Activated CD8-positive, alpha-beta T cell treated with anti-CD3 and anti-CD28 coated beads for 36 hours (primary cell): ENCODE measurements around the gene CCDC141. TPM values are rescaled to one million over a fixed set of nuclear protein-coding genes. Genes with fewer than 3 reads are reported as not detected.

Source experiments
- ATAC-seq: fragments of 200-7000 bp; cut with Tn5 transposase; one replicate; pipeline ENCODE4 v1.10.0; 2021; ENCODE audit warnings: mild to moderate bottlenecking, moderate library complexity
- CTCF ChIA-PET: fragments of 350-600 bp; sonication (Branson Sonifier 250); formaldehyde crosslinking; loops from one replicate; lab custom pipeline; 2021; ENCODE audit warnings: antibody characterized with exemption; lab: Charles Lee
- POLR2A ChIA-PET: fragments of 350-600 bp; sonication (Branson Sonifier 250); formaldehyde crosslinking; loops from one replicate; lab custom pipeline; 2021; ENCODE audit warnings: antibody characterized with exemption; lab: Charles Lee
- DNase-seq: peaks from one replicate; pipeline ENCODE4 v3.0.0-alpha.2; 2020
- H3K27ac Mint-ChIP-seq: one replicate; pipeline ENCODE4 v1.8.0; 2021; ENCODE audit warnings: mild to moderate bottlenecking, mixed read lengths
- H3K27me3 Mint-ChIP-seq: one replicate; pipeline ENCODE4 v1.8.0; 2021; ENCODE audit warnings: mixed read lengths
- H3K36me3 Mint-ChIP-seq: one replicate; pipeline ENCODE4 v1.8.0; 2021; ENCODE audit warnings: low read depth, mixed read lengths
- H3K4me1 Mint-ChIP-seq: one replicate; pipeline ENCODE4 v1.8.0; 2021; ENCODE audit warnings: low read depth, mixed read lengths
- H3K4me3 Mint-ChIP-seq: one replicate; pipeline ENCODE4 v1.8.0; 2021; ENCODE audit warnings: mild to moderate bottlenecking, moderate library complexity, mixed read lengths
- H3K9me3 Mint-ChIP-seq: one replicate; pipeline ENCODE4 v1.8.0; 2021; ENCODE audit warnings: mixed read lengths
- CTCF ChIP-seq: fragments of 200-600 bp; IDR thresholded peaks from one replicate; pipeline ENCODE4 v1.8.0; 2022; ENCODE audit warnings: antibody characterized with exemption, mild to moderate bottlenecking
- intact Hi-C: fragments of 100-400 bp; cut with micrococcal nuclease; formaldehyde crosslinking; loops from one replicate; pipeline ENCODE4 v1.10.0; 2022
- total RNA-seq, 2 experiments: library from RNA; stranded (reverse); gene quantifications; one replicate each; pipeline ENCODE4 v1.2.3, GENCODE V29; 2021

The CCDC141 gene
- total RNA-seq, 2 experiments from 2014 or later, result 6.5 to 7.8 TPM

- peaks cover 3% of the 10 kb centered on the region for H3K4me1 Mint-ChIP-seq
- DNase-seq (no peak), ATAC-seq (no peak)
- intact Hi-C loops, result no loop called here
- no peak for TF ChIP-seq CTCF
- H3K36me3 Mint-ChIP-seq, result no peaks in the 10 kb centered on the region
- ChIA-PET POLR2A (no interaction called here), CTCF (interaction anchor here (1.0 to 2.0 kb wide), 5 partner anchors 14 to 237 kb away, joined by 3 to 14 read pairs (median 4); no protein-coding TSS in a partner anchor)
- no peaks in the 10 kb centered on the region for H3K27me3 Mint-ChIP-seq
- H3K9me3 Mint-ChIP-seq, result no peaks in the 10 kb centered on the region
- no peak overlapping the region for H3K27ac Mint-ChIP-seq
- no peak overlapping the region for H3K4me3 Mint-ChIP-seq
Measured at GRCh38 chr2:178892751-178893625, 156.9 kb downstream of the CCDC141 start.

- Mint-ChIP-seq H3K4me3 (no peak overlapping the region), H3K27me3 (no peaks in the 10 kb centered on the region), H3K27ac (no peak overlapping the region), H3K9me3 (no peaks in the 10 kb centered on the region), H3K36me3 (no peaks in the 10 kb centered on the region), H3K4me1 (peaks cover 3% of the 10 kb centered on the region)
- POLR2A ChIA-PET, result no interaction called here
- TF ChIP-seq CTCF, result no peak
- intact Hi-C loops, result loop anchor here (1.0 kb wide), 1 partner anchor 237 kb away; no protein-coding TSS in a partner anchor
- CTCF ChIA-PET, result interaction anchor here (1.0 to 6.5 kb wide), 12 partner anchors 8 to 237 kb away, joined by 3 to 45 read pairs (median 6); partner anchors contain the start of gene CCDC141
- no peak for ATAC-seq
- DNase-seq, result no peak
Measured at GRCh38 chr2:178891959-178892485, 157.9 kb downstream of the CCDC141 start.

GRCh38 chr2:178891265-178891958, 158.5 kb downstream of the CCDC141 start:
- H3K27ac Mint-ChIP-seq, result no peak overlapping the region
- H3K27me3 Mint-ChIP-seq, result no peaks in the 10 kb centered on the region
- TF ChIP-seq CTCF, result peak; percentile 95
- peak; percentile 98 for ATAC-seq
- ChIA-PET POLR2A (no interaction called here), CTCF (interaction anchor here (0.6 to 6.5 kb wide), 19 partner anchors 8 to 238 kb away, joined by 3 to 45 read pairs (median 5); partner anchors contain the start of gene CCDC141)
- H3K36me3 Mint-ChIP-seq, result no peaks in the 10 kb centered on the region
- intact Hi-C loops, result loop anchor here (1.0 kb wide), 1 partner anchor 238 kb away; no protein-coding TSS in a partner anchor
- H3K4me1 Mint-ChIP-seq, result peaks cover 3% of the 10 kb centered on the region
- DNase-seq, result peak; percentile 83
- no peaks in the 10 kb centered on the region for H3K9me3 Mint-ChIP-seq
- H3K4me3 Mint-ChIP-seq, result no peak overlapping the region

GRCh38 chr2:178886006-178886405, 163.9 kb downstream of the CCDC141 start:
- ChIA-PET POLR2A (interaction anchor here (1.0 kb wide), 1 partner anchor 11 kb away, joined by 3 read pairs; no protein-coding TSS in a partner anchor), CTCF (interaction anchor here (1.1 to 6.5 kb wide), 3 partner anchors 19 to 243 kb away, joined by 3 to 45 read pairs (median 4); no protein-coding TSS in a partner anchor)
- intact Hi-C loops, result no loop called here
- Mint-ChIP-seq H3K36me3 (peaks cover 6% of the 10 kb centered on the region), H3K27me3 (no peaks in the 10 kb centered on the region), H3K4me3 (no peak overlapping the region), H3K27ac (no peak overlapping the region), H3K9me3 (no peaks in the 10 kb centered on the region), H3K4me1 (no peaks in the 10 kb centered on the region)
- DNase-seq (no peak), ATAC-seq (no peak)
- no peak for TF ChIP-seq CTCF
